ENCODE data around the gene PARP11. TPM values are rescaled to one million over a fixed set of nuclear protein-coding genes. Genes with fewer than 3 reads are reported as not detected.
A peak's percentile ranks its signal among the peaks of the same experiment; 100 is the strongest.

The PARP11 gene
- total RNA-seq, 1 donor, result 6.5 TPM

GRCh38 chr12:3897371-3897971, 24.3 kb upstream of the PARP11 start:
- H3K4me3 ChIP-seq (ENCODE audit: low read depth, low read length), result no peak overlapping the region
- DNase-seq (ENCODE audit: low read depth), result no peak
- no peak for TF ChIP-seq CTCF (IDR thresholded peaks at IDR 0.05; ENCODE audit: insufficient read depth, low read depth, low read length)

GRCh38 chr12:3896801-3897351, 23.7 kb upstream of the PARP11 start:
- no peak for TF ChIP-seq CTCF (IDR thresholded peaks at IDR 0.05; ENCODE audit: insufficient read depth, low read depth, low read length)
- H3K4me3 ChIP-seq (ENCODE audit: low read depth, low read length), result no peak overlapping the region
- DNase-seq (ENCODE audit: low read depth), result peak; percentile 71

- DNase-seq (ENCODE audit: low read depth), result peak; percentile 17
- no peak overlapping the region for H3K4me3 ChIP-seq (ENCODE audit: low read depth, low read length)
- TF ChIP-seq CTCF (IDR thresholded peaks at IDR 0.05; ENCODE audit: insufficient read depth, low read depth, low read length), result no peak
Measured at GRCh38 chr12:3896356-3896755, 23.2 kb upstream of the PARP11 start.

- no peak for TF ChIP-seq CTCF (IDR thresholded peaks at IDR 0.05; ENCODE audit: insufficient read depth, low read depth, low read length)
- no peak overlapping the region for H3K4me3 ChIP-seq (ENCODE audit: low read depth, low read length)
- no peak for DNase-seq (ENCODE audit: low read depth)
Measured at GRCh38 chr12:3892631-3893030, 19.4 kb upstream of the PARP11 start.

GRCh38 chr12:3891201-3891600, 18.0 kb upstream of the PARP11 start:
- H3K4me3 ChIP-seq (ENCODE audit: low read depth, low read length), result no peak overlapping the region
- peak; percentile 28 for DNase-seq (ENCODE audit: low read depth)
- TF ChIP-seq CTCF (IDR thresholded peaks at IDR 0.05; ENCODE audit: insufficient read depth, low read depth, low read length), result no peak

- TF ChIP-seq CTCF (IDR thresholded peaks at IDR 0.05; ENCODE audit: insufficient read depth, low read depth, low read length), result no peak
- DNase-seq (ENCODE audit: low read depth), result no peak
- no peak overlapping the region for H3K4me3 ChIP-seq (ENCODE audit: low read depth, low read length)
Measured at GRCh38 chr12:3888659-3889058, 15.5 kb upstream of the PARP11 start.
